GM18517 (cell line): ENCODE measurements around the gene RPL26.
"Not testable (repeated sequence)": the region's sequence is repeated elsewhere in the genome, so short reads cannot be mapped to it uniquely, and the experiment has no call there.

Source experiments
- ATAC-seq: cut with Tn5 transposase; IDR thresholded peaks from one replicate; pipeline ENCODE4 v1.9.1; 2021; ENCODE audit warnings: mild to moderate bottlenecking, moderate library complexity; ENCODE audit not compliant: unreplicated experiment

Gene RPL26

DNA sequence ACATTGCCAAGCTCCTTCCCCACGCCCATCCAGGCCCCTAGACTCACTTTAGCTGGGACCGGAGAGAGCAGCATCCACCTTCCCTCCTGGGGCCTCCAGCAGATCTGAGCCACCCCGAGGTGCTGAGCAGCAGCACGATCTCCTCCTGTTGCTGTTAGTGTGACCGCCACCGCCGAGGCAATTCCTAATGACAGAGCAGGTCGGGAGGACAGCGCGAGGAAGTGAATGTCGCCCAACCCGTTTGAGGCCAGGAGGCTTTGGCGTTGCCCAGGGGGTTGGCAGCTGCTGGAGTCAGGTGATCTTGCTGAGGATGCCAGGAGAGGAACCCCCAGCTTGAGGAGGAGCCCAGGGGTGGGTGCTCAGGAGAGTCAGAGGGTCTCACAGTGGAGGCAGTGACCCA is 14.6 kb upstream of the RPL26 start, which contains the start of gene RNF222:
Gene RNF222, minus strand, starts transcription at position 192 of the 400 bp plus-strand sequence. CDS start 4,366 bp downstream, outside the sequence.
- no peak for ATAC-seq

DNA sequence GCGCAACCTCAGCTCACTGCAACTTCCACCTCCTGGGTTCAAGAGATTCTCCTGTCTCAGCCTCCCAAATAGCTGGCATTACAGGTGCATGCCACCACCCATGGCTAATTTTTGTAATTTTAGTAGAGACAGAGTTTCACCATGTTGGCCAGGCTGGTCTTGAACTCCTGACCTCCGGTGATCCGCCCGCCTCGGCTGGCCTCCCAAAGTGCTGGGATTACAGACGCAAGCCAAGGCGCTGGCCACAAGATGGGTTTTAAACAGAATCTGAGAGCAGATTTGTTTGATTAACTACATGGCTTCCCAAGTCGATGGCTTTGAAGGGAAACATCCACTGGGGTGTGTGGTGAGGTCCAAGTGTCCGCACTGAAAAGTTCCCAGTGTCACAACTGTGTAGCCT is 11.5 kb upstream of the RPL26 start:
- not testable (repeated sequence) for ATAC-seq

GRCh38 chr17:8393470-8394231 is 10.7 kb upstream of the RPL26 start:
- no peak for ATAC-seq

DNA sequence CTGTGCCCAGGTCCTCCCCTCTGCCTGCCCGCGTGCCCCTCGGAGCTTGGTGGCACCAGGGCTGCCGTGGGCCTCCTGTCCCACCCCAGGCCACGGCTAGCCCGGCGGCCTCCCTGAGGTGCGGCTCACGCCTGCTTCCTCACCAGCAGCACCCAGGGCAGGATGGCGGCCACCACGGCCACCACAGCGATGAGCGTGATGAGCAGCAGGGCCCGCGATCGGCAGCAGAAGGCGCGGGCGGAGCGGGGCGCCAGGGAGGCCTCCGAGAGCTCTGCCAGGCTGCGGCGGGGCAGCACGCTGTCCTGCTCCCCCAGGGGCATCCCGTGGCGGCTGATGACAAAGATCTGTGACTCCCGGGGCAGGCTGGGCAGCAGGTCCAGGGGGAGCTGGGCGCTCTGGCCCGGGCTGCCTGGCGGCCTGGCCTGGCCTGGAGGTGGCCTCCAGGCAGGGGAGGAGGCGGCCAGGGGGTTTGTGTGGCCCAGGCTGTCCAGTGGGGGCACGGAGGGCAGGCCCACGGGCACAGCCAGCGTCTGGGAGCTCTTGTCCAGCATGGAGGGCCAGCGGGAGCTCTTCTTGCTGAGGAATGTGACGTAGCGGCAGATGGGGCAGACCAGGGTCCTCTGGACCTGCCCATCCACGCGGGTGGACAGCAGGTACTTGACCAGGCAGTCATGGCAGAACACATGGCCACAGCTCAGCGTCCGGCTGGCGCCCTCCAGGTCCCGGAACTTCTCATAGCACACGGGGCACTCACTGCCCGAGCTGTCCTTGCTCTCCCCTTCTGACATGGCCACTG is 9.9 kb upstream of the RPL26 start:
- no peak for ATAC-seq

DNA sequence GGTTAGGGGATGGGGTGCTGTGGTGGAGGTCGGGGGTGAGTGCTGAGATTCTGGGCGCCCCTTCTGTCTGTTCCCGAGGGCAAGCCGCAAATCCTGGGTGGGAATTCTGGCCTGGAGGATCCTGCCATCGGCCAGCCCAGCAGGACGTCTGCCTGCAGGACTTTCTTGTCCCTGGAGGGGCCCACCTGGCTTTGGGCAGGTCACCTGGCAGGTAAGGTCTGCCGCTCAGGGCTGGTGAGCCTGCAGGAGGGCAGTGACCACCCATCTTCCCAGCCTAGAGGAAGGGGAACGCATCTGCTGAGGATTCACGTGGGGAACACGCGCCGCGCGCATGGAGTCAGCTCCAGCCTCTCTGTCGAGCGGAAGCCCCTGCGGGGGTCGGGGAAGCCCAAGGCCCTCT is 9.3 kb upstream of the RPL26 start:
- ATAC-seq = no peak

DNA sequence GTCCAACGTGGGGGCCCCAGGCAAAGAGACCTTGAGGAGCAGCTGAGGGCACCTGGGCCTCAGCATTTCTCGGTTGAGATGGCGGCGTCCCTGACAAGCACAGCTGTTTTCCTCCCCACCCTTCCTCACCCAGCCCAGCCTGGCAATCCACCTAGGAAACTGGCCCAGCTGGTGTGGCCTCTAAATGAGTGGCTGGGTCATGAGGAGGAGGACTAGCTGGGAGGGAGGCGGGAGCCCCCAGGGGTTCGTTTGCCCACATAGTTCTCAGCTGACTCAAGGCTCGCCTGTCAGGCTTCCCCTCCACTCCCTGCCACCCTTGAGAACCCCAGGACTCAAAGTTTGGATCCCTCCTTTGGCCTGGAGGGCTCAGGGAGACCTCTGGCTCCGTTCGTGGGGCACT is 8.7 kb upstream of the RPL26 start:
- no peak for ATAC-seq

DNA sequence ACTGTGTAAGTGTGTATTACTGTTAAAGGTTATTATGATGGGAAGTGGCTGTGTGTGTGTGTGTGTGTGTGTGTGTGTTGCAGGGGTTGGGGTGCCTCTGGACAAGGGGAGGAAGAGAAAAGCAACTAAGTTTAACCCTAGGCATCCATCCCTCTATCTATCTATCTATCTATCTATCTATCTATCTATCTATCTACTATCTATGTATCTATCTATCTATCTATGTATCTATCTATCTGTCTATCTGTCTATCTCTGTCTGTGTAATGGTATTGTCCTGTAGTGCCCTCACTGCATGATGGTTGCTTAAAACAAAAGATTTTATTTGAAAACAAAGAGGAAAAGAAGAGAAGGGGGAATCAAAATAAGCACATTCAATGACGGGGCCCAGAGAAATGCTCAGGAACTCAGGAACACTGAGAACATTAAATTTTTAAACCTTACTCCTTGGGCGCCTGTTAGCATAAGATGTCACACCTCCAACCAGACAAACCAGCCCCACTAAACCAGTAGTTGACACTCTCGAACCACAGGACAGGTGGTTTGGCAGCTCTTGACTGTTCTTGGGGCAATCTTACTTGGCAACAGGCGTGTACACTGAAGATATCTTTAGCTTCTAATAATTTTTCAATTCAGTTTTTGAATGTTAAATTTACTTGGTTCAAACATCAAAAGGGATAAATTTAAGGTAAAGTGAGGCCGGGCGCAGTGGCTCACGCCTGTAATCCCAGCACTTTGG is 5.1 kb upstream of the RPL26 start:
- no peak for ATAC-seq

DNA sequence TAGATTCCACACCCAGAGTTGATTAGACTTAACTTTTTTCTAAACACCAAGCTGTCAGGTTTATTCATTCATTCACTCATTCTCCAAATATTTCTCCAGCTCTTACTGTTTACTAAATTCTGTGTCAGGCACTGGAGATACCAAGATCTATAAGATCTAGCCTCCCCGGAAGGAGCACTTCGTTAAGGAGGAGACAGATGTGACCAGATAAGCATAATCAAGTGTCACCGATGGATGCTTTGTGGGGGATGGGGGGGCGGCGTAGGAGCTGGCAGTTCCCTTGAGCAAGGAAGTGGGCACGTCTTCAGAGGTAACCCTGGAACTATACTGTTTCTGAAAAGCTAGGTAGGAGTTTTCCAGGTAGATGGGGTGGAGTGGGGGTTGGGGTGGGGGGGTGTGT is 3.8 kb upstream of the RPL26 start:
- no peak for ATAC-seq

DNA sequence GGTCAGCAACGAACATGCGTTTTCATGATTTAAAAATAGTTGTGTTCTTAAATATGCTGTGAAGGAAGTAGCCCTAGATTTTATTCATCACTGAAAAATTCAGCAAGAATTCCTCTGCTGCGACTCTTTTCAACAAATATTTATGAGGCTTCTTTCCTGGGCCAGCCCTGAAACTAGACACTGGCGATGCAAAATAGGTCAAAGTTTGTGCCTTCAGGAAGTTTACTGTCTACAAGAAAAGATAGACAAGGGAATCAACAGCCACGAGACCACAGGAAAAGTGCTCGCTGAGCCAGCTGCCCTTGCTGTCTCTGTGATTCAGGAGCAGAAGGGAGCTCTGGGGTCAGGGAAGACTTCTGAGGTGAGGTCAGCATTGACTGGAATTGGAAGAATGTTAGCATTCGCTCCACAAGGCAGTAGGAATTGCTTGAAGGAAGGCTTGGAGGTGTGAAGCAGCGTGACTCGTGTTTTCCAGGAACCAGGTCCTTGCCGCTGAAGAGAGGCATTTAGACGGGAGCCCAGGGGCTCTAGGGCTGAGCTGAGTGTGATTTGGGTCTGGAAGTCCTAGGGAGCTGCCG is 1.9 kb upstream of the RPL26 start:
- no peak for ATAC-seq

DNA sequence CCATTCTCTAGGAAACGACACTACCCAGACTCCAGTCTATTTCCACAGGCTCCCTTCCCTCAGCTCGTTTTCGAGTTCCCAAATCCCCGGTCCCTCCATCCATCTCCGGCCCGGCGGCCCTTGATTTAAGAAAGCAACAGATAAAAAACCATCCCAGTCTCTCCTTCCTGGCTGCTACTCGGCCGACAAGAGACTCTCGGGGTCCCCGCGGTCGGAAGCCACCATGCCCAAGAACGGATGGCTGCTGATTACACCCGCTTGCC is 182 bp downstream of the RPL26 start:
- ATAC-seq = no peak

DNA sequence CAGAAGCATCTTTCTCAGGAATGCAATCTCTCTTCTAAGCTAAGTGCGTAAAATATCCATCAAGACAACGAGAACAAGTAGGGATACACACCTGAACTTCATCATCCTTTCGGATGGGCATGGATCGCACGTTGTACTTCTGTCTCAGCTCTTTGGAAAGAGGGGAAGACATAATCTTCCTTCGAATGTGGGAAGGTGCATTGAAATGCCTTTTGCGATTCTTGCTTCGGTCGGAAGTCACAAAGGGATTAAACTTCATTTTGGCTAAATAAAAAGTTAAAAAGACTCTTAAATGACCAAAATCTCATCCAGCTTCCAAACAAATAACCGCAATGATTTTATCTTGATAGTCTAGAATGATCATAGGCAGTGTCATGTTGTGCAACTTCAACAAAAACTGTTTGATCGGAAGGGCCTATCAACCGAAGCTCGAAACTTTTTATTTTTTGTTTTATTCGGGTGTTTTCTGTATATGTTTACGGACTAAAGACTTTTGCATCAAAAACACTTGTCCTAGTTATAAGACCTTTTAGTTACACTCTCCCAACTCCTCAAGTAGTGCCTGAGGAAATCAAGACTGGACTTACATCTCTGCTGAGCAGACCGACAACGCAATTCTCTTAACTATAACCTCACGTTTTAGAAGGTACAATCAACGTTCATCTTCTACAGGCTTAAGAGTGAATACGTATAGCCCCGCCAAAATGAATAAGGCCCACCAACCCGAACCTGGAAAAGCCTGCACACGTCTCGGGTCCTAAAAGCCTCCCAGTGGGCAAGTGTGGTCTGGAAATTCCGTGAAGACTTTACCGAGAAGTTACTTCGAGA is 727 bp downstream of the RPL26 start:
- no peak for ATAC-seq

DNA sequence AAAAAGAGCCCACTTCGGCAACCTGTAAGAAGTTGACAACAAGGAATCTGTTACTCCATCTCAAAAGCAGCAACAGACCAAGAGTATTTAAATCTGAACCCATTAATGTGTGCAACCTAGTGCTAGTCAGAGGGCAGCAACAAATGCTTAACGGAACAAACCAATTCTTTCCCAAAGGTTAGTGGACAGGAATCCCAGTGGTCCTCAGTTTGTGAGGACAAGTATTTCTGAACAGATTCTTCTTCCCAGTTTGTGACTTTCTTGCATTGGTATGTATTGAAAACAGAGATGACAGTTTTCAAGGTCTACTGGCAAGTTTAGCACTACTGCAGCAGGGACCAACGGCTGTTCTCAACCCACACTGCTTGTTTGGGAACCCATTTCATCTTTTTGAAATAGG is 2.9 kb downstream of the RPL26 start:
- ATAC-seq = no peak

DNA sequence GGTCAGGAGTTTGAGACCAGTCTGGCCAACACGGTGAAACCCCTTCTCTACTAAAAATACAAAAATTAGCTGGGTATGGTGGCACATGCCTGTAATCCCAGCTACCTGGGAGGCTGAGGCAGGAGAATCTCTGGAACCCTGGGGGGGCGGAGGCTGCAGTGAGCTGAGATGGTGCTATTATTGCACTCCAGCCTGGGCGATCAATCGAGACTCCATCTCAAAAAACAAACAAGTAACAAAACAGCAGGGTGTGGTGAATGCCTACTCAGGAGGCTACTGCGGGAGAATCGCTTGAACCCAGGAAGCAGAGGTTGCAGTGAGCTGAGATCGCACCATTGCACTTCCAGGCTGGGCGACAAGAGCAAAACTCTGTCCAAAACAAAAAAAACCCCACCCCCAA is 4.9 kb downstream of the RPL26 start:
- ATAC-seq = not testable (repeated sequence)

- ATAC-seq = no peak
Observed at GRCh38 chr17:8377422-8377821, 5.6 kb downstream of the RPL26 start.

DNA sequence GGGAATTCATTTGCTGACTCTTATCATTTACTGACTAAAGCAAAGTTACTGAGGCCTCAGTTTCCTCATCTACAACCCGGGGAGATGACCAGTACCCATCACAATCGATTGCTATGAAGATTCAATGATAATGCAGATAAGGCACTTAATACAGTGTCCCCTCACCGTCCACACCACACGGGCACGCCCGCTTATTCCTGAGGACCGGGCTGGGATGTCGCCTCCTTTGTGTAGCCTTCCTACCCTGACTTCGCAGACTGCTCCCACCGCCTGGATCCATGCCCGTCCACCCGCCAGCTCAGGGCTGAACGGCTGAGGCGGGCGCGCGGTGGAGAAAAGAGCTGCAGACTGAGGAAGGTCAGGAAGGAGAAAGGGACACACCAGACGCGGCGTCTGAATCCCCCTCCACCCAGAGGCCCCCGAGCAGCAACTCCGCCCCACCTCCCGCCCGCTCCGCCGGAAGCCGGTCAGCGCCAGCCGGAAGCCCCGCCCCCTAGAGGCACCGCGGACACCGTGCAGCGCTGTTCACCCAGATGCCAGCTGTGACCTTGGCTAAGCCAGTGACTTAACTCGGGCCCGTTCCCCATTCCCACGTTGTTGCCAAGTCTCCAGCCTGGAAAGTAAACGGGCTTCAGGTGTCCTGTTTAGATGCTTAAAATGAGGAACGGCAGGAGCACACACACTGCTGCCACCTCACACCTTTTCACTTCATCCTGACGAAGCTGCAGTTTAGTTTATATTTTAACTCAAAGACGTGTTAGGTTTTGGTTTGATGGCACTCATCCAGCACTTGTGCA is 6.5 kb downstream of the RPL26 start, which contains the start of gene KRABD2:
Gene KRABD2, minus strand, starts transcription at position 434 of the 797 bp plus-strand sequence.
- peak; percentile 79 for ATAC-seq

DNA sequence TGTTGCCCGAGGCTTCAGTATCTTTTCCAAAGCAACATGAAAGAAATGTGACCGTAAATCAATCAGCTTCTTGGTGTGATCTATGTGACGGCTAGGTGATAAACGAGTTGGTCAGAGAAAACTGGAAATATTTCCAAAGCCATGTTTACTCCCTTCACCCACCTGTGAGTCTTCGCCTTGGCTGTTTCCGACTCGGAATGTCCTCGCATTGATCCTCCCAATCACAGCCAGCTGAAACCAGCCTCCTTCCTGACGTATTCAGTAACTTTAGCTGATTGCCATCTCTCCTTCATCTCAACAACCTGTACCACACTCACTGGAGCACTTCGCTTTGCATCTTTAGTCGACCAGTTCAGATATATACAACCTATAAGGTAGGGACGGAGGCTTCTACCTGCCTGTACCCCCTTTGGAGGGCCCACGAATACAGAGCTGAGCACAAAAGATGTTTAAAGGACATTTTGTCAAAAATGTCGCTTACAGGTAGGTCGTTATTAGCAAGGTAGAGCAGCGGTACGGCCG is 7.2 kb downstream of the RPL26 start:
- ATAC-seq = no peak

DNA sequence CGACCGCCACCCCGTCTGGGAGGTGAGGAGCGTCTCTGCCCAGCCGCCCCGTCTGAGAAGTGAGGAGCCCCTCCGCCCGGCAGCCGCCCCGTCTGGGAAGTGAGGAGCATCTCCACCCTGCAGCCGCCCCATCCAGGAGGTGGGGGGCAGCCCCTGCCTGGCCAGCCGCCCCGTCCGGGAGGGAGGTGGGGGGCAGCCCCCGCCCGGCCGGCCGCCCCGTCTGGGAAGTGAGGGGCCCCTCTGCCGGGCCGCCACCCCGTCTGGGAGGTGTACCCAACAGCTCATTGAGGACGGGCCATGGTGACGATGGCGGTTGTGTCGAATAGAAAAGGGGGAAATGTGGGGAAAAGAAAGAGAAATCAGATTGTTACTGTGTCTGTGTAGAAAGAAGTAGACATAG is 9.1 kb downstream of the RPL26 start:
- not testable (repeated sequence) for ATAC-seq

GRCh38 chr17:8372422-8372821 is 10.6 kb downstream of the RPL26 start:
- no peak for ATAC-seq

DNA sequence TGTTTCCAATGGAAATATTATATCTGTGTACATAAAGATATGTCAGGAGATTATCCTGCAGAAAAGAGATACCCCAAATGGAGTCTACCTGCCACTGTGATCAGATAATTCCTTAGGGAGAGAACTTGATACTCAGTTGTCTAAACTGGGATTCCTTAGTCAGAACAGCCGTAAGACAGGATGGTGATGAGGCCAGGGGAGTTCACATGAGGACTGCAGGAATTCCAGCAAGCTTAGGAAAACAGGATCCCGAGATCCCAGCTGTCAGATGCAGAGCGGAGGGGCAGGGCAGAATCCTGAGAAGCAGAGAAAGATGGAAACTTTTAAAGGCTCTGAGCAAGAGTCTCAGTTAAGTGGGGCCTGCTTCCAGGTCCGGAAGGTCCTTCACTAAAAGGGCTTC is 11.2 kb downstream of the RPL26 start:
- no peak for ATAC-seq
